ENCODE data around the gene WIPF2. TPM values are rescaled to one million over a fixed set of nuclear protein-coding genes. Genes with fewer than 3 reads are reported as not detected.

The WIPF2 gene
- total RNA-seq, 3 donors from 2014 or later (not counting 1 experiment from before 2014, with no cell fraction given) = 43.2 to 47.4 (median 43.9) TPM

- H3K4me3 ChIP-seq (ENCODE audit: low read length) = no peak overlapping the region
- H3K27me3 Mint-ChIP-seq (ENCODE audit: low read depth in 2 of 2) = peaks cover 0 to 4% of the 10 kb centered on the region in 2 donors
- intact Hi-C loops (cut with micrococcal nuclease) = no loop called here
- no peak overlapping the region for H3K4me3 Mint-ChIP-seq
- H3K36me3 ChIP-seq (ENCODE audit: control insufficient read depth, insufficient read depth, low read length) = no peaks in the 10 kb centered on the region
- peaks cover 2% of the 10 kb centered on the region for H3K27me3 ChIP-seq (ENCODE audit: control insufficient read depth, insufficient read depth, low read length)
- peaks cover 0 to 10% of the 10 kb centered on the region in 2 donors for H3K4me1 Mint-ChIP-seq
- no peaks in the 10 kb centered on the region for H3K9me3 ChIP-seq (ENCODE audit: control insufficient read depth, insufficient read depth, low read length)
- H3K27ac ChIP-seq (ENCODE audit: low read length) = no peak overlapping the region
- ATAC-seq = no peak
- WGBS (ENCODE audit: insufficient coverage) = 80% methylated on average over 4 of the region's 5 CpGs
- H3K9me3 Mint-ChIP-seq = no peaks in the 10 kb centered on the region
- peaks cover 17% of the 10 kb centered on the region for H3K4me1 ChIP-seq (ENCODE audit: control insufficient read depth, insufficient read depth, low read length)
- no peaks in the 10 kb centered on the region for H3K36me3 Mint-ChIP-seq
- H3K27ac Mint-ChIP-seq = no peak overlapping the region
- TF ChIP-seq CTCF (IDR thresholded peaks at IDR 0.05) = no peak
- no peak for DNase-seq
Measured at GRCh38 chr17:40180694-40181093, 38.4 kb upstream of the WIPF2 start.

GRCh38 chr17:40181205-40181604 lies 37.9 kb upstream of the WIPF2 start:
- Mint-ChIP-seq H3K4me1 (peaks cover 0 to 10% of the 10 kb centered on the region in 2 donors), H3K27me3 (ENCODE audit: low read depth in 2 of 2) (peaks cover 0 to 4% of the 10 kb centered on the region in 2 donors), H3K36me3 (no peaks in the 10 kb centered on the region), H3K9me3 (no peaks in the 10 kb centered on the region), H3K4me3 (no peak overlapping the region), H3K27ac (no peak overlapping the region)
- TF ChIP-seq CTCF (IDR thresholded peaks at IDR 0.05) = no peak
- Histone ChIP-seq H3K4me1 (ENCODE audit: control insufficient read depth, insufficient read depth, low read length) (peaks cover 17% of the 10 kb centered on the region), H3K9me3 (ENCODE audit: control insufficient read depth, insufficient read depth, low read length) (no peaks in the 10 kb centered on the region), H3K27me3 (ENCODE audit: control insufficient read depth, insufficient read depth, low read length) (peaks cover 2% of the 10 kb centered on the region), H3K36me3 (ENCODE audit: control insufficient read depth, insufficient read depth, low read length) (no peaks in the 10 kb centered on the region), H3K27ac (ENCODE audit: low read length) (no peak overlapping the region), H3K4me3 (ENCODE audit: low read length) (no peak overlapping the region)
- intact Hi-C loops (cut with micrococcal nuclease) = no loop called here
- DNase-seq (no peak), ATAC-seq (no peak)
- 78% methylated on average over 8 of the region's 8 CpGs for WGBS (ENCODE audit: insufficient coverage)

GRCh38 chr17:40182606-40183005 lies 36.5 kb upstream of the WIPF2 start:
- WGBS (ENCODE audit: insufficient coverage) = 98% methylated on average over 6 of the region's 6 CpGs
- Mint-ChIP-seq H3K4me1 (peaks cover 0 to 5% of the 10 kb centered on the region in 2 donors), H3K27me3 (ENCODE audit: low read depth in 2 of 2) (peaks cover 0 to 4% of the 10 kb centered on the region in 2 donors), H3K9me3 (no peaks in the 10 kb centered on the region), H3K36me3 (no peaks in the 10 kb centered on the region), H3K27ac (no peak overlapping the region), H3K4me3 (no peak overlapping the region)
- intact Hi-C loops (cut with micrococcal nuclease) = no loop called here
- Histone ChIP-seq H3K36me3 (ENCODE audit: control insufficient read depth, insufficient read depth, low read length) (no peaks in the 10 kb centered on the region), H3K27ac (ENCODE audit: low read length) (no peak overlapping the region), H3K4me3 (ENCODE audit: low read length) (no peak overlapping the region), H3K4me1 (ENCODE audit: control insufficient read depth, insufficient read depth, low read length) (peaks cover 9% of the 10 kb centered on the region), H3K27me3 (ENCODE audit: control insufficient read depth, insufficient read depth, low read length) (peaks cover 2% of the 10 kb centered on the region), H3K9me3 (ENCODE audit: control insufficient read depth, insufficient read depth, low read length) (no peaks in the 10 kb centered on the region)
- DNase-seq (no peak), ATAC-seq (no peak)
- no peak for TF ChIP-seq CTCF (IDR thresholded peaks at IDR 0.05)

- intact Hi-C loops (cut with micrococcal nuclease) = no loop called here
Measured at GRCh38 chr17:40187238-40187637, 31.9 kb upstream of the WIPF2 start.

More at GRCh38 chr17:40187238-40187637, 31.9 kb upstream of the WIPF2 start:
- Mint-ChIP-seq H3K9me3 (no peaks in the 10 kb centered on the region), H3K4me1 (peaks cover 0 to 5% of the 10 kb centered on the region in 2 donors), H3K4me3 (peak overlapping the region; percentile 11), H3K27me3 (ENCODE audit: low read depth in 2 of 2) (peaks cover 0 to 4% of the 10 kb centered on the region in 2 donors), H3K36me3 (no peaks in the 10 kb centered on the region), H3K27ac (no peak overlapping the region)
- 98% methylated on average over 3 of the region's 3 CpGs for WGBS (ENCODE audit: insufficient coverage)
- no peak for DNase-seq
- no peak overlapping the region for H3K4me3 ChIP-seq (ENCODE audit: low read length)
- peaks cover 15% of the 10 kb centered on the region for H3K4me1 ChIP-seq (ENCODE audit: control insufficient read depth, insufficient read depth, low read length)
- no peak for TF ChIP-seq CTCF (IDR thresholded peaks at IDR 0.05)
- H3K9me3 ChIP-seq (ENCODE audit: control insufficient read depth, insufficient read depth, low read length) = no peaks in the 10 kb centered on the region
- no peaks in the 10 kb centered on the region for H3K27me3 ChIP-seq (ENCODE audit: control insufficient read depth, insufficient read depth, low read length)
- ATAC-seq = no peak
- no peak overlapping the region for H3K27ac ChIP-seq (ENCODE audit: low read length)
- H3K36me3 ChIP-seq (ENCODE audit: control insufficient read depth, insufficient read depth, low read length) = no peaks in the 10 kb centered on the region
